LNCaP clone FGC (cell line): ENCODE results near the gene GTF2I.
"Not testable (repeated sequence)": the region's sequence is repeated elsewhere in the genome, so short reads cannot be mapped to it uniquely, and the experiment has no call there.

ENCODE experiments used
- DNase-seq: peaks from one replicate; pipeline ENCODE4 v3.0.0-alpha.2; 2011; ENCODE audit warnings: low read depth
- H3K4me3 ChIP-seq: 2 replicates; pipeline ENCODE4 v1.5.1; 2011; ENCODE audit warnings: mild to moderate bottlenecking, low read depth, low read length, control low read depth

Gene GTF2I

DNA sequence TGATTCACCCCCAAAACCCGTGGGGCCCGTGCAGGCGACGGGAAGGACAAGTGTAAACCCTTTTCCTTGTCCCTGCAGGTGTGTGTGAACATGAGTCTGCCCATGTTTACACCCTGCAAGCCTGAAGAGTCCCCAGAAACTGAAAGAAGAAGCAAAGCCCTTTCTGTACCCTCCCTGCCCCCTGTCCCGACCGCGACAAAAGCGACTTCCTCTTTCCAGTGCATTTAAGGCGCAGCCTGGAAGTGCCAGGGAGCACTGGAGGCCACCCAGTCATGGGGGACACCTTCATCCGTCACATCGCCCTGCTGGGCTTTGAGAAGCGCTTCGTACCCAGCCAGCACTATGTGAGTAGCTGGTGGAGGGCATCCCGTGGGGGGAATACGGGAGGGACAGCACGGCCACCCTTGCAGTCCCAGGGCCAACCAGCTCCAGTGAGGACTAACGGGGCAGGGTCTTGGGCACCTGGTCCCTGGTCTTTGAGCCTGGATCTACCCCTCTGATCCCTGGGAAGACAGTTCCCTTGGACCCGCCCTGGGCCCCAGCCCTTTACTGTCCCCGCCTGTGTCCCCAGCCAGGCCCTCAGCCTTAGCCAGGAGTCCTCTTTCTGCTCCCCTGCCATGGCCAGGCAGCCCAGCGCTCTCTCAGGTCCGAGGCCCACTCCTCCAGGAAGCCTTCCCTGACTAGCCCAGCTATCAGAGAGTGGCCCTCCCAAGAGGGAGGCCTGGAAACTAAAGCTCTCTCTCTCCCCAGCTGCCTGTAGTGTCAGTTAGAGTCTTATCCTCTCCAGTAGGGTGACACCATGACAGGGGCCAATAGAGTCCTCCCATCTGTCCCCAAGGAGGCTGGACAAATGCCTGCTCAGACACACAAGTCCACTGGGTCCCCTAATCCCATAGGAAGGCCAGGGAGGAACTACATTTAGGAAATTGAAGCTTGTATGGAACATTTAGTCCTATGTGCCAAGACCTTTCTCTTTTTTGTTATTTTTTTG, 116.5 kb downstream of the GTF2I start, which contains the start of gene NCF1:
Gene NCF1, plus strand, starts transcription at position 252 of the 991 bp plus-strand sequence. Its CDS starts 21 bp downstream, at position 273.
- H3K4me3 ChIP-seq, DNase-seq: not testable (repeated sequence)

DNA sequence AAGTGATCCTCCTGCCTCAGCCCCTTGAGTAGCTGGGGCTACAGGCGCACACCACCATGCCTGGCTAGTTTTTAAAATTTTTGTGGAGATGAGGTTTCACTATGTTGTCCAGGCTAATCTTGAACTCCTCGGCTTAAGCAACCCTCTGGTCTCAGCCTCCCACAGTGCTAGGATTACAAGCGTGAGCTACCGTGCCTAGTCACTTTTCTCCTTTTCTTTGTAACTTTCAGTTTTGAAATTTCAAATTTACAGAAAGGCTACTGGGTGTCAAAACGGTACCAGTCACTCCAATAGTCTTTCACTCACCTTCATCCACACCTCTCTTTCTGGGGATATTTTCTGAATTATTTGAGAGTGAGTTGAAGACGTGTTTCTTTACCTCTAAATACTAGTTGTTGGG, 117.6 kb downstream of the GTF2I start:
- H3K4me3 ChIP-seq, DNase-seq: not testable (repeated sequence)

DNA sequence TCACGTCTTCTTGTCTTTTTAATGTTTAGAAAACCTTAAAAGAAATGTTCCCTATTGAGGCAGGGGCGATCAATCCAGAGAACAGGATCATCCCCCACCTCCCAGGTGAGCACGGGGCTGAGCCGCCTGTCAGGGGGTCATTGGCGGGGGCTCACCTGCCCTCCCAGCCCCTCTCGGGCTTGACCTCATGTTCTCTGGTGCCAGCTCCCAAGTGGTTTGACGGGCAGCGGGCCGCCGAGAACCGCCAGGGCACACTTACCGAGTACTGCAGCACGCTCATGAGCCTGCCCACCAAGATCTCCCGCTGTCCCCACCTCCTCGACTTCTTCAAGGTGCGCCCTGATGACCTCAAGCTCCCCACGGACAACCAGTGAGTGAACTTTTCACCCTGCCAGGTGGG, 121.5 kb downstream of the GTF2I start:
- not testable (repeated sequence) for H3K4me3 ChIP-seq, DNase-seq

DNA sequence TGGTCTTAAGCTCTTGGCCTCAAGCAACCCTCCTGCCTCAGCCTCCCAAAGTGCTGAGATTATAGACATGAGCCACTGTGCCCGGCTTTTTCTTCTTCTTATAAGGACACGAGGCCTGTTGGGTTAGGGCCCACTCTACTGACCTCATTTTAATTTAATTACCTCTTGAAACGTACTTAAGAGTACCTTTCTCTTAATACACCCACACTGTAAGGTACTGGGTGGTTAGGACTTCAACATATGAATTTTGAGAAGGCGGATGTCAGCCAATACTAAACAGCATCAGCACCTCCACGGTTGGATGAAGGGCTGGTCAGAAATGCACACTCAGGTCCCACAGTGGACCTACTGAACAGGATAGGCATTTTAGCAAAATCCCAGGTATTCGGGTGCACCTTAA, 124.2 kb downstream of the GTF2I start:
- DNase-seq, H3K4me3 ChIP-seq: not testable (repeated sequence)

DNA sequence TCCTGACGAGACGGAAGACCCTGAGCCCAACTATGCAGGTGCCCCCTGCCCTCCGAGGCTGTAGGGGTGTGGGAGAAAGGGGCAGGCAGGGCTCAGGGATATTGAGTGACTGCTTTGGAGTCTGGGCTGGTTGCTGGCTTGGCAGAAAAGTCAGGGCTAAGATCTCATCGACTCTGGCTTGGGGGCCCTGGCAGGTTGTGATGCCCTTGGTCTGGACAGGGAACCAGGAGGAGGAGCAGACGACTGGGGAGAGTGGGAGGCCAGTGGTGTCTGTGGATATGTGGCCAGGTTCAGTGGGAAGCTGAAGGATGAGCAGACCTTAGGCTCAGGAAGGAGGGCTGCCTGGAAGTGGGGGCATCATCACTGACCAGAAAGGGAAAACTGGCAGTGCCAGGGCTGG, 126.1 kb downstream of the GTF2I start:
- not testable (repeated sequence) for H3K4me3 ChIP-seq, DNase-seq

DNA sequence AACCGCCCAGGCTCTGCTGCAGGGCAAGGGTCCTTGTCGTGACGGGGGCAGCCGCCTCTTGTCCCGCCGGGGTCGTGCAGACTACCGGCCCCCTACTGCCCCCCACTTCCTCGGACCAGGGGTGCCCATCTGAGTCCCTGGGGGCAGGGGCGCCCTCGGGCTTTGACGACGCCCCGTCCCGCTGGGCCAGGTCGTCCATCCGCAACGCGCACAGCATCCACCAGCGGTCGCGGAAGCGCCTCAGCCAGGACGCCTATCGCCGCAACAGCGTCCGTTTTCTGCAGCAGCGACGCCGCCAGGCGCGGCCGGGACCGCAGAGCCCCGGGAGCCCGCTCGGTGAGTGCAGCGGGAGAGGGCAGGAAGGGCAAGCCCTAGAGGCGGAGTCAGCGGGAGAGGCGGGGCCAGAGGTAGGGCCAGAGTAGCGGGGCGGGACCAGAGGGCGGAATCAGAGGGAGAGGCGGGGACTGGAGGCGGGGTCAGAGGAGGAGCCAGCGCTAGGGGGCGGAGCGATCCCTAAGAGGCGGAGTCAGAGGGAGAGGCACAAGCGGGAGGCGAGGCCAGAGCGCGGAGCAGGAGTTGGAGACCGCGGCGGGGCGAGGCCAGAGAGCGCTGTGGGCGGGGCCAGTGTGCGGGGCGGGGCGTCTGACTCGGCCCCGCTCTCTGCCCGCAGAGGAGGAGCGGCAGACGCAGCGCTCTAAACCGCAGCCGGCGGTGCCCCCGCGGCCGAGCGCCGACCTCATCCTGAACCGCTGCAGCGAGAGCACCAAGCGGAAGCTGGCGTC, 131.0 kb downstream of the GTF2I start:
- peak overlapping the region; percentile 13; the same call in 1 of the 2 replicates for H3K4me3 ChIP-seq

DNA sequence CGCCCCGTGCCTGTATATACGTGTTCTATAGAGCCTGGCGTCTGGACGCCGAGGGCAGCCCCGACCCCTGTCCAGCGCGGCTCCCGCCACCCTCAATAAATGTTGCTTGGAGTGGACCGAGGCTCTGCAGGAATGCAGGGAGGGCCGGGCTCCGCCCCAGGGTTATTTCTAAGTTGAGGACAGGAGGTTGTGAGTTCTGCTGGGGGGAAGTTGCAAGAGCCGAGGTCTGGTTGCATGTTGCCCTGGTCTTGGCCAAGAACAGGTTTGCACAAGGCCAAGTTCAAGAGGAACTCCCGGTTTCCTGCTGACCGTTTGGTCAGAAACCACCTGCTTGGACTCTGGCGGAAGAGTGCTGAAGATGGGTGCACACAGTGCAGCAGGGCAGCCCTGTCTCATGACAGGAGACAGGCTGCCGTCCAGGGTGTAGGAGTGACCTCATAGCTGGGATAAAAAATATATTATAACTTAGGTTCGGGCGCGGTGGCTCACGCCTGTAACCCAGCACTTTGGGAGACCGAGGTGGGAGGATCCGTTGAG, 131.8 kb downstream of the GTF2I start:
- not testable (repeated sequence) for H3K4me3 ChIP-seq, DNase-seq

More for the DNA sequence above, 131.0 kb downstream of the GTF2I start:
- peak; percentile 33 for DNase-seq

DNA sequence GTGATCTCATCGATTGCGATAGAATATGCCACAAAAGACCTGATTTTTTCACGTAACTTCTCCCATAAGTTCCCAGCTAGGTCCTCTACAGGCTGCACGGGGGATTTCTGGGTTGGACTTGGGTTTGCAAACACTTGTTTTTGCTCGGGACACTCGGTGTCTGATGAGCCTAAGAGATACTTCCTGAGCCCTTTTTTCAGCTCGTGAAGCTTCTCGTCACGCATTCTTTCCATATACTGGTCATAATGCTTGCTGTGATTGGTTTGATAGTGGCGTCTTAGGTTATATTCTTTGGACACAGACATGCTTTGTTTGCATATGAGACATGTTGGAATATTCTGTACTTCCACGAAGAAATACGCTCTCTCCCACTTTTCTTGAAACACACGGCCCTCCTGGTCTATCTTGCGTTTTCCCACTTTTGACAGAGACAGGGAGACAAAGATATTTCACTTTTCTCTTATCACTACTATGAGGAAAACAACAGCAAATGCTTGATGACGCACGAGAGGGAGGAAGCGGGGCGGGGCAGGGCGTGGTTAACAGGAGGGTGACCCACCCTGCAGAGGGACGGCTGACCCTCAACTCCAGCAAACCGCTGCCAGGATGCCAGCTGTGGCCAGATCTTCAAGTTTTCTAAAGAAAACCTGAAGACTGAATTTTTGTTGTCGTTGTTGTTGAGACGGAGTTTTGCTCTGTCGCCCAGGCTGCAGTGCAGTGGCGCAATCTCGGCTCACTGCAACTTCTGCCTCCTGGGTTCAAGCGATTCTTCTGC, 140.5 kb downstream of the GTF2I start:
- not testable (repeated sequence) for DNase-seq, H3K4me3 ChIP-seq

DNA sequence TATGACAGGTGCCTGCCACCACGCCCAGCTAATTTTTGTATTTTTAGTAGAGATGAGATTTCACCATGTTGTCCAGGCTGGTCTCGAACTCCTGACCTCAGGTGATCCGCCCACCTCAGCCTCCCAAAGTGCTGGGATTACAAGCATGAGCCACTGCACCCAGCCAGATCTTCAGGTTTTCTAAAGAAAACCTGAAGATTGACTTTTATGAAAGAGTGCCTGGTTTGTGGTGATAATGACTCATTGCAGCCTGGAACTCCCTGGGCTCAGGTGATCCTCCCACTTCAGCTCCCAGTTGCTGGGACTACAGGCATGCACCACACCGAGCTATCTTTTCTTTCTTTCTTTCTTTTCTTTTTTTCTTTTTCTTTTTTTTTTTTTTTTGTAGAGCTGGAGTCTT, 141.1 kb downstream of the GTF2I start:
- H3K4me3 ChIP-seq, DNase-seq: not testable (repeated sequence)
